ENCODE measurements around the gene CDON. TPM values are rescaled to one million over a fixed set of nuclear protein-coding genes. Genes with fewer than 3 reads are reported as not detected.

Gene CDON
- total and polyA plus RNA-seq, 2 donors from 2014 or later, result 0.45 to 4.0 TPM

GRCh38 chr11:125941267-125941618, 121.4 kb downstream of the CDON start:
- Histone ChIP-seq H3K9me3 (ENCODE audit: control insufficient read depth in 2 of 3, insufficient read depth in 1 of 3, low read length in 3 of 3) (no peaks in the 10 kb centered on the region), H3K27me3 (ENCODE audit: control insufficient read depth, insufficient read depth, low read length) (no peaks in the 10 kb centered on the region), H3K27ac (ENCODE audit: low read depth in 2 of 2, low read length in 2 of 2) (no peak overlapping the region), H3K36me3 (ENCODE audit: control insufficient read depth in 2 of 3, insufficient read depth in 3 of 3, low read length in 3 of 3) (no peaks in the 10 kb centered on the region), H3K9ac (ENCODE audit: low read length in 3 of 3) (no peak overlapping the region), H3K4me1 (ENCODE audit: control insufficient read depth in 2 of 3, insufficient read depth in 2 of 3, low read depth in 1 of 3, low read length in 3 of 3) (no peaks in the 10 kb centered on the region), H3K4me3 (ENCODE audit: low read length in 3 of 3) (no peak overlapping the region)
- DNase-seq (no peak), FAIRE-seq (no peak)
- TF ChIP-seq CTCF (IDR thresholded peaks at IDR 0.05; ENCODE audit: borderline replicate concordance, extremely low read depth, insufficient read depth), result no peak
- intact Hi-C loops (cut with DNase I), result no loop called here

- FAIRE-seq, result no peak
- H3K27ac ChIP-seq (ENCODE audit: low read depth in 2 of 2, low read length in 2 of 2), result no peak overlapping the region
- DNase-seq, result no peak
- H3K4me1 ChIP-seq (ENCODE audit: control insufficient read depth in 2 of 3, insufficient read depth in 2 of 3, low read depth in 1 of 3, low read length in 3 of 3), result no peaks in the 10 kb centered on the region
- no peaks in the 10 kb centered on the region for H3K27me3 ChIP-seq (ENCODE audit: control insufficient read depth, insufficient read depth, low read length)
- no peaks in the 10 kb centered on the region for H3K36me3 ChIP-seq (ENCODE audit: control insufficient read depth in 2 of 3, insufficient read depth in 3 of 3, low read length in 3 of 3)
- H3K9me3 ChIP-seq (ENCODE audit: control insufficient read depth in 2 of 3, insufficient read depth in 1 of 3, low read length in 3 of 3), result no peaks in the 10 kb centered on the region
- H3K9ac ChIP-seq (ENCODE audit: low read length in 3 of 3), result no peak overlapping the region
- intact Hi-C loops (cut with DNase I), result no loop called here
- TF ChIP-seq CTCF (IDR thresholded peaks at IDR 0.05; ENCODE audit: borderline replicate concordance, extremely low read depth, insufficient read depth), result no peak
- H3K4me3 ChIP-seq (ENCODE audit: low read length in 3 of 3), result no peak overlapping the region
These were observed 122.5 kb downstream of the CDON start for GRCh38 chr11:125940145-125940544.

- Histone ChIP-seq H3K9ac (ENCODE audit: low read length in 3 of 3) (no peak overlapping the region), H3K27ac (ENCODE audit: low read depth in 2 of 2, low read length in 2 of 2) (no peak overlapping the region), H3K9me3 (ENCODE audit: control insufficient read depth in 2 of 3, insufficient read depth in 1 of 3, low read length in 3 of 3) (no peaks in the 10 kb centered on the region), H3K4me3 (ENCODE audit: low read length in 3 of 3) (no peak overlapping the region), H3K36me3 (ENCODE audit: control insufficient read depth in 2 of 3, insufficient read depth in 3 of 3, low read length in 3 of 3) (no peaks in the 10 kb centered on the region), H3K27me3 (ENCODE audit: control insufficient read depth, insufficient read depth, low read length) (no peaks in the 10 kb centered on the region), H3K4me1 (ENCODE audit: control insufficient read depth in 2 of 3, insufficient read depth in 2 of 3, low read depth in 1 of 3, low read length in 3 of 3) (no peaks in the 10 kb centered on the region)
- FAIRE-seq (no peak), DNase-seq (no peak)
- TF ChIP-seq CTCF (IDR thresholded peaks at IDR 0.05; ENCODE audit: borderline replicate concordance, extremely low read depth, insufficient read depth), result no peak
- intact Hi-C loops (cut with DNase I), result no loop called here
These were observed 123.6 kb downstream of the CDON start for GRCh38 chr11:125939081-125939521.

GRCh38 chr11:125938418-125938817, 124.2 kb downstream of the CDON start:
- intact Hi-C loops (cut with DNase I), result no loop called here
- no peaks in the 10 kb centered on the region for H3K36me3 ChIP-seq (ENCODE audit: control insufficient read depth in 2 of 3, insufficient read depth in 3 of 3, low read length in 3 of 3)
- TF ChIP-seq CTCF (IDR thresholded peaks at IDR 0.05; ENCODE audit: borderline replicate concordance, extremely low read depth, insufficient read depth), result no peak
- H3K27me3 ChIP-seq (ENCODE audit: control insufficient read depth, insufficient read depth, low read length), result no peaks in the 10 kb centered on the region
- DNase-seq (no peak), FAIRE-seq (no peak)
- H3K4me1 ChIP-seq (ENCODE audit: control insufficient read depth in 2 of 3, insufficient read depth in 2 of 3, low read depth in 1 of 3, low read length in 3 of 3), result no peaks in the 10 kb centered on the region
- H3K9me3 ChIP-seq (ENCODE audit: control insufficient read depth in 2 of 3, insufficient read depth in 1 of 3, low read length in 3 of 3), result no peaks in the 10 kb centered on the region
- H3K4me3 ChIP-seq (ENCODE audit: low read length in 3 of 3), result no peak overlapping the region
- H3K9ac ChIP-seq (ENCODE audit: low read length in 3 of 3), result no peak overlapping the region
- H3K27ac ChIP-seq (ENCODE audit: low read depth in 2 of 2, low read length in 2 of 2), result no peak overlapping the region
